ENCODE measurements around the gene CD80. TPM values are rescaled to one million over a fixed set of nuclear protein-coding genes. Genes with fewer than 3 reads are reported as not detected.

CD80 gene
- total and polyA plus RNA-seq, 9 of the 15 experiments (the other 6 are each of a cell fraction or from before 2014, with no cell fraction given): 3.0 to 8.2 (median 5.7) TPM

DNA sequence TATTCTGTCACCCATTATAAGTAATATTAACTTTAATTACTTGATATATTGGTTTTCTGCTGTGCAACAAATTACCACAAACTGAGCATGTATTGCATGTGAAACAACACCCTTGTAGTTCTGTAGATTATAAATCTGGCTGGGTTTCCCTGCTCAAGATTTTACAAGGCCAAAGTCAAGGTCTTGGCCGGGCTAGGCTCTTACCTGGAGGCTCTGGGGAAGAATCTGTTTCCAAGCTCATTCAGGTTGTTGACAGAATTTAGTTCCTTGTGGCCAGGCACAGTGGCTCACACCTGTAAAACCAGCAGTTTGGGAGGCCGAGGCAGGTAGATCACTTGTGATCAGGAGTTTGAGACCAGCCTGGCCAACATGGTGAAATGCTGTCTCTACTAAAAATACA is 44.8 kb downstream of the CD80 start:
- H3K36me3 ChIP-seq (ENCODE audit: control insufficient read depth, insufficient read depth, low read length): peaks cover 79% of the 10 kb centered on the region; the same call in 2 of the 3 replicates
- H4K20me1 ChIP-seq (replicated peaks; ENCODE audit: control insufficient read depth, insufficient read depth, low read length): no peaks in the 10 kb centered on the region
- WGBS (ENCODE audit: insufficient coverage, low coverage, missing lambda C conversion rate): 95% methylated on average over 2 of the region's 2 CpGs
- no peak overlapping the region for H3K4me2 ChIP-seq (ENCODE audit: insufficient read depth, low read length)
- no peaks in the 10 kb centered on the region for H3K9me1 ChIP-seq (ENCODE audit: control insufficient read depth, insufficient read depth, low read length)
- ATAC-seq (no peak), FAIRE-seq (no peak), DNase-seq (ENCODE audit: extremely low read depth in 1 of 4, low spot score in 3 of 4) (no peak)
- intact Hi-C loops (cut with micrococcal nuclease) (no loop called here), in situ Hi-C loops (cut with MboI) (no loop called here)
- no peaks in the 10 kb centered on the region for H3K4me1 ChIP-seq (replicated peaks in 1 of 2; ENCODE audit: control insufficient read depth in 2 of 2, insufficient read depth in 2 of 2, low read length in 2 of 2)
- H2AFZ ChIP-seq (ENCODE audit: low read depth, low read length): no peak overlapping the region
- H3K79me2 ChIP-seq (ENCODE audit: control insufficient read depth, insufficient read depth, low read length): no peaks in the 10 kb centered on the region
- TF ChIP-seq CBX5 (IDR thresholded peaks at IDR 0.05; ENCODE audit: borderline replicate concordance, low read depth): no peak
- TF ChIP-seq HDAC3 (IDR thresholded peaks at IDR 0.05; ENCODE audit: borderline replicate concordance, partially characterized antibody): no peak
- no peak for TF ChIP-seq TARDBP (IDR thresholded peaks at IDR 0.05)
- TF ChIP-seq FIP1L1 (IDR thresholded peaks at IDR 0.05; ENCODE audit: low read depth, low read length, poor library complexity, severe bottlenecking): no peak
- TF ChIP-seq ZNF436 (CRISPR knock-in tag; IDR thresholded peaks at IDR 0.05): no peak
- TF ChIP-seq, protein P1, sequence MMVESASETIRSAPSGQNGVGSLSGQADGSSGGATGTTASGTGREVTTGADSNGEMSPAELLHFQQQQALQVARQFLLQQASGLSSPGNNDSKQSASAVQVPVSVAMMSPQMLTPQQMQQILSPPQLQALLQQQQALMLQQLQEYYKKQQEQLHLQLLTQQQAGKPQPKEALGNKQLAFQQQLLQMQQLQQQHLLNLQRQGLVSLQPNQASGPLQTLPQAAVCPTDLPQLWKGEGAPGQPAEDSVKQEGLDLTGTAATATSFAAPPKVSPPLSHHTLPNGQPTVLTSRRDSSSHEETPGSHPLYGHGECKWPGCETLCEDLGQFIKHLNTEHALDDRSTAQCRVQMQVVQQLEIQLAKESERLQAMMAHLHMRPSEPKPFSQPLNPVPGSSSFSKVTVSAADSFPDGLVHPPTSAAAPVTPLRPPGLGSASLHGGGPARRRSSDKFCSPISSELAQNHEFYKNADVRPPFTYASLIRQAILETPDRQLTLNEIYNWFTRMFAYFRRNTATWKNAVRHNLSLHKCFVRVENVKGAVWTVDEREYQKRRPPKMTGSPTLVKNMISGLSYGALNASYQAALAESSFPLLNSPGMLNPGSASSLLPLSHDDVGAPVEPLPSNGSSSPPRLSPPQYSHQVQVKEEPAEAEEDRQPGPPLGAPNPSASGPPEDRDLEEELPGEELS (CRISPR knock-in tag; IDR thresholded peaks at IDR 0.05; ENCODE audit: borderline replicate concordance): no peak
- TF ChIP-seq NCOA1 (IDR thresholded peaks at IDR 0.05; ENCODE audit: low read depth): no peak
- no peak for TF ChIP-seq ARNT (IDR thresholded peaks at IDR 0.05)
- TF ChIP-seq, protein P2, sequence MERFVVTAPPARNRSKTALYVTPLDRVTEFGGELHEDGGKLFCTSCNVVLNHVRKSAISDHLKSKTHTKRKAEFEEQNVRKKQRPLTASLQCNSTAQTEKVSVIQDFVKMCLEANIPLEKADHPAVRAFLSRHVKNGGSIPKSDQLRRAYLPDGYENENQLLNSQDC (CRISPR knock-in tag; IDR thresholded peaks at IDR 0.05): no peak
- TF ChIP-seq, protein P3, sequence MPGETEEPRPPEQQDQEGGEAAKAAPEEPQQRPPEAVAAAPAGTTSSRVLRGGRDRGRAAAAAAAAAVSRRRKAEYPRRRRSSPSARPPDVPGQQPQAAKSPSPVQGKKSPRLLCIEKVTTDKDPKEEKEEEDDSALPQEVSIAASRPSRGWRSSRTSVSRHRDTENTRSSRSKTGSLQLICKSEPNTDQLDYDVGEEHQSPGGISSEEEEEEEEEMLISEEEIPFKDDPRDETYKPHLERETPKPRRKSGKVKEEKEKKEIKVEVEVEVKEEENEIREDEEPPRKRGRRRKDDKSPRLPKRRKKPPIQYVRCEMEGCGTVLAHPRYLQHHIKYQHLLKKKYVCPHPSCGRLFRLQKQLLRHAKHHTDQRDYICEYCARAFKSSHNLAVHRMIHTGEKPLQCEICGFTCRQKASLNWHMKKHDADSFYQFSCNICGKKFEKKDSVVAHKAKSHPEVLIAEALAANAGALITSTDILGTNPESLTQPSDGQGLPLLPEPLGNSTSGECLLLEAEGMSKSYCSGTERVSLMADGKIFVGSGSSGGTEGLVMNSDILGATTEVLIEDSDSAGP (CRISPR knock-in tag; IDR thresholded peaks at IDR 0.05): no peak
- no peak for TF ChIP-seq POLR2A (conservative IDR thresholded peaks at IDR 0.05)
- no peak for TF ChIP-seq KLF16 (IDR thresholded peaks at IDR 0.05)
- no peak for TF ChIP-seq ZNF24 (IDR thresholded peaks at IDR 0.05)
- no peak for TF ChIP-seq ZBTB8A (IDR thresholded peaks at IDR 0.05; ENCODE audit: partially characterized antibody)
- TF ChIP-seq POLR2G (IDR thresholded peaks at IDR 0.05; ENCODE audit: low read depth, low read length): no peak
- H3K4me3 ChIP-seq: no peak overlapping the region
- H3K27ac ChIP-seq (ENCODE audit: extremely low read depth, low read depth, low read length): no peak overlapping the region
- POLR2A ChIA-PET: no interaction called here
- BruUV-seq (replicated peaks): no TSS peak
- H3K9me3 ChIP-seq (replicated peaks; ENCODE audit: control insufficient read depth, insufficient read depth, low read depth, low read length): no peaks in the 10 kb centered on the region
- H3K27me3 ChIP-seq (ENCODE audit: control insufficient read depth in 2 of 2, insufficient read depth in 2 of 2, low read length in 2 of 2): no peaks in the 10 kb centered on the region
- CTCF ChIA-PET (ENCODE audit: low intra/inter-chr PET ratio): no interaction called here
- H3K9ac ChIP-seq (ENCODE audit: insufficient read depth in 1 of 2, low read depth in 2 of 2, low read length in 2 of 2): no peak overlapping the region

Measured in K562 (cell line).